ENCODE data around the gene ARID3A. TPM values are rescaled to one million over a fixed set of nuclear protein-coding genes. Genes with fewer than 3 reads are reported as not detected.

The ARID3A gene
- total and polyA plus RNA-seq, 2 of the 13 experiments (the other 11 are each of a cell fraction or from before 2014, with no cell fraction given): 71.3 to 77.9 TPM

GRCh38 chr19:1017115-1017905 is 91.5 kb downstream of the ARID3A start (continued):
- TF ChIP-seq SP2 (CRISPR knock-in tag; IDR thresholded peaks at IDR 0.05) (no peak), ZNF34 (CRISPR knock-in tag; IDR thresholded peaks at IDR 0.05; ENCODE audit: borderline replicate concordance) (no peak), JUND (CRISPR knock-in tag; IDR thresholded peaks at IDR 0.05) (no peak), CENPT (CRISPR knock-in tag; IDR thresholded peaks at IDR 0.05; ENCODE audit: low read depth) (no peak), SNAPC2 (CRISPR knock-in tag; IDR thresholded peaks at IDR 0.05) (no peak), SP4 (CRISPR knock-in tag; IDR thresholded peaks at IDR 0.05) (peak; percentile 26; the same call in 1 of the 2 replicates), ZNF598 (CRISPR knock-in tag; IDR thresholded peaks at IDR 0.05; ENCODE audit: borderline replicate concordance) (no peak), RBFOX2 (IDR thresholded peaks at IDR 0.05; ENCODE audit: low read depth, low read length) (peak; percentile 60), ZFP91 (CRISPR knock-in tag; IDR thresholded peaks at IDR 0.05; ENCODE audit: borderline replicate concordance) (peak; percentile 20; the same call in 1 of the 2 replicates), MIXL1 (CRISPR knock-in tag; IDR thresholded peaks at IDR 0.05) (no peak), ZNF782 (CRISPR knock-in tag; IDR thresholded peaks at IDR 0.05; ENCODE audit: borderline replicate concordance) (no peak), AKAP8 (CRISPR knock-in tag; IDR thresholded peaks at IDR 0.05) (peak; percentile 10; the same call in 1 of the 2 replicates)

Data from HepG2 (cell line).